Pancreas (tissue), 10 donors: ENCODE measurements around the gene CREB3. TPM values are rescaled to one million over a fixed set of nuclear protein-coding genes. Genes with fewer than 3 reads are reported as not detected.

Source experiments
- ATAC-seq, 4 donors: fragments of 200-7000 bp; cut with Tn5 transposase; one replicate each; pipeline versions ENCODE4 v1.8.0 to v1.9.1; 2020; ENCODE audit warnings: mild to moderate bottlenecking in 4 of 4, moderate library complexity in 4 of 4
- DNase-seq, 6 donors: peaks; one replicate each; pipeline ENCODE4 v3.0.0-alpha.2; 2020
- FAIRE-seq: peaks from 2 replicates; lab custom pipeline; 2012; peaks lifted over from hg19 to GRCh38; lab: Jason Lieb, UNC
- H3K27ac ChIP-seq, 4 donors: fragments of 200-600 bp; sonication (generic); 1 replicate in 3 of 4; 2 replicates in 1 of 4; pipeline versions ENCODE4 v1.5.0 to v1.8.0; 2020
- H3K27me3 ChIP-seq, 4 donors: fragments of 200-600 bp; one replicate each; pipeline ENCODE4 v1.8.0; 2021
- H3K36me3 ChIP-seq, 3 donors: fragments of 200-600 bp; sonication (generic) in 1 of 3; one replicate each; pipeline versions ENCODE4 v1.5.0 to v1.8.0; 2020 to 2021
- H3K4me1 ChIP-seq, 3 donors: fragments of 200-600 bp; one replicate each; pipeline ENCODE4 v1.8.0; 2021
- H3K4me3 ChIP-seq, 4 donors: fragments of 200-600 bp; sonication (generic) in 2 of 4; one replicate each; pipeline versions ENCODE4 v1.5.0 to v1.8.0; 2020 to 2021
- H3K9me3 ChIP-seq, 4 donors: fragments of 200-600 bp; one replicate each; pipeline ENCODE4 v1.8.0; 2021
- WGBS, 2 donors: extraction: QIAGEN DNeasy Blood & Tissue Kit; methylation state at CpG; one replicate each; pipeline ENCODE4 v1.1.7; 2013; 5-methylcytosine and 5-hydroxymethylcytosine counted together
- intact Hi-C, 3 donors: fragments of 100-400 bp; cut with DNase I; formaldehyde crosslinking; loops; one replicate each; pipeline versions ENCODE4 v1.11.1 to v1.14.2; 2022
- polyA plus RNA-seq, 2 donors: library from polyadenylated mRNA; stranded (reverse); fragments of 200-250 nt; gene quantifications; one replicate each; pipeline ENCODE4 v1.2.3, GENCODE V29; 2013
- total RNA-seq, 6 donors: library from RNA; stranded (reverse); fragmentation: NEBNext Ultra II Directional in 4 of 6; extraction: Animal tissue kit (Norgen Biotek cat#: 25700) in 4 of 6; gene quantifications; one replicate each; pipeline versions ENCODE4 v1.2.1 to v1.2.4, GENCODE V29; 2021 to 2023
- TF ChIP-seq, protein P1 (sequence below), 4 donors: fragments of 200-600 bp; sonication (generic) in 3 of 4; IDR thresholded peaks; one replicate each; pipeline versions ENCODE4 v1.5.0 to v1.8.0; 2021; ENCODE audit warnings: antibody characterized with exemption in 4 of 4
- donor health status: healthy with polysubstance abuse.
- donor health status: DM: no; HTN: no; CAD: no; lungs with moderate emphysema.
- donor health status: DM: no; HTN: no; CAD: no.
- donor health status: control.
- donor health status: control.
- donor health status: Bipolar disorder and iron deficiency.
- donor health status: DM: yes; HTN: yes; CAD: no.
- donor health status: DM: no; HTN: no; CAD: no.
- donor health status: DM: no; HTN: no; CAD: no.
- donor health status: DM: yes; HTN: yes; CAD: no.

Gene CREB3
- total and polyA plus RNA-seq, 8 donors, result 15.7 to 29.6 (median 20.5) TPM

GRCh38 chr9:35726931-35727330 lies 5.5 kb upstream of the CREB3 start:
- intact Hi-C loops, result no loop called here
- TF ChIP-seq, protein P1, sequence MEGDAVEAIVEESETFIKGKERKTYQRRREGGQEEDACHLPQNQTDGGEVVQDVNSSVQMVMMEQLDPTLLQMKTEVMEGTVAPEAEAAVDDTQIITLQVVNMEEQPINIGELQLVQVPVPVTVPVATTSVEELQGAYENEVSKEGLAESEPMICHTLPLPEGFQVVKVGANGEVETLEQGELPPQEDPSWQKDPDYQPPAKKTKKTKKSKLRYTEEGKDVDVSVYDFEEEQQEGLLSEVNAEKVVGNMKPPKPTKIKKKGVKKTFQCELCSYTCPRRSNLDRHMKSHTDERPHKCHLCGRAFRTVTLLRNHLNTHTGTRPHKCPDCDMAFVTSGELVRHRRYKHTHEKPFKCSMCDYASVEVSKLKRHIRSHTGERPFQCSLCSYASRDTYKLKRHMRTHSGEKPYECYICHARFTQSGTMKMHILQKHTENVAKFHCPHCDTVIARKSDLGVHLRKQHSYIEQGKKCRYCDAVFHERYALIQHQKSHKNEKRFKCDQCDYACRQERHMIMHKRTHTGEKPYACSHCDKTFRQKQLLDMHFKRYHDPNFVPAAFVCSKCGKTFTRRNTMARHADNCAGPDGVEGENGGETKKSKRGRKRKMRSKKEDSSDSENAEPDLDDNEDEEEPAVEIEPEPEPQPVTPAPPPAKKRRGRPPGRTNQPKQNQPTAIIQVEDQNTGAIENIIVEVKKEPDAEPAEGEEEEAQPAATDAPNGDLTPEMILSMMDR (IDR thresholded peaks at IDR 0.05), result no peak
- no peak for FAIRE-seq

DNA sequence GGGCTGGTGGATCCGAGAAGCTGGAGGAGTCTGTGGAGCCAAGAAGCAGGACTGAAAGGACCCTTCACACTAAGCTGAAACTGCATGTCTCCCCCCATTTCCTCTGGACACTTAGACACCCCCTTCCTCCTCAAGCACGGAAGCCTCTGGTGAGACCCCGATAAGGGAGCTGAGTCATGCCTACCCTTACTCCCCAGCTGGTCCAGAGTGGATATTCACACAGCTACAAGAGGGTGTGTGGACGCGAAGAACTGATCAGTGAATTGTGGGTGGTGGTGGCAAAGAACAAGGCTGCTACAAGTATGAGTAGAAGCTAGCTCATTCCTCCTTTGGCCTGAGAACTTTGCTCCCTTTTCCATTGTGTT lies 4.8 kb upstream of the CREB3 start:
- Histone ChIP-seq H3K4me1 (peaks cover 15 to 31% (median 18%) of the 10 kb centered on the region in 3 donors), H3K4me3 (peak overlapping the region in 1 of 4 donors; percentile 23), H3K9me3 (no peaks in the 10 kb centered on the region), H3K36me3 (peaks cover 3 to 30% (median 20%) of the 10 kb centered on the region in 3 donors), H3K27me3 (no peaks in the 10 kb centered on the region), H3K27ac (peak overlapping the region in 1 of 4 donors; percentile 28)
- intact Hi-C loops, result no loop called here
- TF ChIP-seq, protein P1 (IDR thresholded peaks at IDR 0.05), result no peak
- ATAC-seq (no peak), FAIRE-seq (no peak), DNase-seq (no peak)
- 65% methylated on average over 5 of the region's 5 CpGs for WGBS, 2 donors

More at GRCh38 chr9:35726931-35727330, 5.5 kb upstream of the CREB3 start:
- H3K4me1 ChIP-seq, result peaks cover 15 to 31% (median 18%) of the 10 kb centered on the region in 3 donors
- DNase-seq, result no peak
- H3K27ac ChIP-seq, result no peak overlapping the region
- H3K4me3 ChIP-seq, result no peak overlapping the region
- H3K36me3 ChIP-seq, result peaks cover 3 to 37% (median 26%) of the 10 kb centered on the region in 3 donors
- no peaks in the 10 kb centered on the region for H3K27me3 ChIP-seq
- no peaks in the 10 kb centered on the region for H3K9me3 ChIP-seq
- no peak for ATAC-seq
- 67 to 77% methylated on average over 3 of the region's 3 CpGs for WGBS, 2 donors

DNA sequence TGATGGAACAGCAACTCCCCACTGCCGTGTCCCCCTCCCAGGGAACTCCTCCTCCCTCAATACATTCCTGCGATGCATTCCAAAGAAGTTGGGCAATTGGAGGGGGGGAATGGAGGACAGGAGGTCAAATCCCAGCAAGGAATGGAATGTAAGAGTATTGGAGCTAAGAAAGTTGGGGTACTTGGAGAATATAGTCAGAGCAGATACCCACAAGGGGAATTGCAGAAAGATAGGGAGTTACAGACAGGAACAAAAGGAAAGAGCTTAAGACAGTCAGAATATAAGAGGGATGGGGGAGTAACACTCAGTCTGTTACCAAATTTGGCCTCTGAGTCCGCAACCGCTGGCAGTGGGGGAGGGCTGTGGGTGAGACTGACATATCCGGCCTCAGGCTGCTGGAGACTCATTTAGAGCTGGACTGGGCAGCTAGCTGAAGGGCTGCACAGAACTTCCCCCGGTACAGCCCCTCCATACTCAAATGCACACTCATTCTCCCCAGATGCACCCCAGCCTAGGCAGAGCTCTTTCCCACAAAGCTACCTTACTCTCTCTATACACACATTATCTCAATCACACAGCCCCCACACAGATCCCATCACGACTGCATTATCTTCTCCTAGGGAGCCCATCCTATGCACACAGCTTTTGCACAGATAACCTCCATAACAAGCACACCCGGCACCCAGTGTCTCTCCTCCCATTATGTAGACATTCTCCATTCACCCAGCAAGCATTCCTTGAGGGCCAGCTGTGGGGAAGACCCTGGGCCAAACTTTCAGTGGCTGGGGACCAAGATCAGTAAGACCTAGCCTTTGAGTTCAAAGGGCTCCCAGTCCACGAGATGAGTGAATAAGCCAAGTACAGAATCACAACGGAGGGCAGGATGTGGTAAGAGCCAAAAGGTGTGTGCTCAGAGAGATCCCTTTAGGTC lies 4.2 kb upstream of the CREB3 start:
- DNase-seq, result peak in 1 of 6 donors; percentile 56
- intact Hi-C loops, result no loop called here
- peaks cover 16 to 32% (median 19%) of the 10 kb centered on the region in 3 donors for H3K4me1 ChIP-seq
- peaks cover 3 to 24% (median 16%) of the 10 kb centered on the region in 3 donors for H3K36me3 ChIP-seq
- H3K27ac ChIP-seq, result peak overlapping the region in 2 of 4 donors; percentile 11 to 28
- TF ChIP-seq, protein P1 (IDR thresholded peaks at IDR 0.05), result no peak
- 32 to 36% methylated on average over 10 of the region's 10 CpGs for WGBS, 2 donors
- H3K4me3 ChIP-seq, result peak overlapping the region in 1 of 4 donors; percentile 23
- no peak for FAIRE-seq
- no peak for ATAC-seq
- no peaks in the 10 kb centered on the region for H3K27me3 ChIP-seq
- no peaks in the 10 kb centered on the region for H3K9me3 ChIP-seq

DNA sequence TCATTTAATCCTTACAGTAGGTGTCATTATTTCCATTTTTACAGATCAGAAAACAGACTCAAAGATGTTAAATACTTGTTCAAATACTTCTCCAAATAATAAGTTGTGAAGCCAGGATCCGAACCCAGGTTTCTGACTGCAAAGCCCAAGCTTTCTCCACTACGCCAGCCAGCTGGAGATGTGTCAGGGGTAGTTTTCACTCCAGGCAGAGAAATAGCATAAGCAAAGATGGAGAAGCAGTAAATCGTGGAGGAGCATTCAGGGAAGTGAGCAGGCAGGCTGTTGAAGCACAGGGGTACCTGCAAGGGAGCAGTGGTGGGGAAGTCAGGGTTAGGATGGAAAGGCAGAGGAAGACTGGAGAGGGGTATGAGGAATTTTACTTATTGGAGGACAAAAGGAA lies 3.4 kb upstream of the CREB3 start:
- Histone ChIP-seq H3K4me1 (peaks cover 24 to 40% (median 25%) of the 10 kb centered on the region in 3 donors), H3K27ac (peak overlapping the region in 1 of 4 donors; percentile 19)

More for the DNA sequence above, 3.4 kb upstream of the CREB3 start:
- TF ChIP-seq, protein P1 (IDR thresholded peaks at IDR 0.05), result no peak
- Histone ChIP-seq H3K27me3 (no peaks in the 10 kb centered on the region), H3K36me3 (peaks cover 0 to 16% (median 8%) of the 10 kb centered on the region in 3 donors), H3K4me3 (peak overlapping the region in 1 of 4 donors; percentile 72), H3K9me3 (no peaks in the 10 kb centered on the region)
- FAIRE-seq, result no peak
- 77 to 87% methylated on average over 3 of the region's 3 CpGs for WGBS, 2 donors
- no peak for DNase-seq
- intact Hi-C loops, result no loop called here
- no peak for ATAC-seq
